ENCODE results near the gene ANKS3.

DNA sequence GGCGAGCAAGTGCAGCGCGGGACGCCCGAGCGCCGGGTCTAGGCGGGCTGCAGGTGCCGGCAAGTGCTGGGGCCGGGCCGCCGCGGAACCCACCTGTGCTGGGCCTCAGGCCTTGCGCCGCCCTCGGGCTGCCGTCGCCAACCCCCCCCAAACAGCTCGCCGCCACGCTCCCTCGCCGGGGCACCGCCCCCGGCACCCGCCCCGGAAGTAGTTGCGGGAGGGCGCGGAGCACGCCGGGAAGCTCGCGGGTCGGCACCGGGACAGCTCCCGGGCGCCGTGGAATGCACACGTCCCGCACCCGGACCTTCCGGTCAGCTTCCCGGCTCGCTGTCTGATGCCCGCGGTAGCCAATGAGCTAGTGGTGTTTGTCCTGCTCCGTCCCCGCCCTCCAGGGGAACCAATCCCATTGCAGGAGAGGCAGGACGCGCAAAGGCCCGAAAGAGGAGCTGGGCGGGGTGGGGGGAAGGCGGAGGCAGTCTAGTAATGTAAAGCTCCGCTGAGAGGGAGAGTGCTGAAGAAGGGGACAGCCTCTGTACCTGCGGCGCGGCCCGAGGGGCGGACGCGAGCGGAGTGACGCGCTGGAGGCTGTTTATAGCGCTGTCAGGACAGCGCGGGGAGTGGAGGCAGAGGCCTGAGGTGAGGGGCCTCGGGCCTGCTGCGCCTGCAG is at the start of gene ANKS3, which contains the start of gene DNAAF8:
- peak; percentile 48; the same call in 1 of the 2 replicates for TF ChIP-seq YY1 (IDR thresholded peaks at IDR 0.05; ENCODE audit: low read depth, low read length)
- no peak for TF ChIP-seq CREM (IDR thresholded peaks at IDR 0.05; ENCODE audit: low read depth)
- TF ChIP-seq EGR1 (IDR thresholded peaks at IDR 0.05; ENCODE audit: borderline replicate concordance in 1 of 2, low read depth in 2 of 2, low read length in 2 of 2): no peak
- TF ChIP-seq POLR2A (IDR thresholded peaks at IDR 0.05; ENCODE audit: low read depth, low read length): peak; percentile 85
- TF ChIP-seq POLR2AphosphoS5 (IDR thresholded peaks at IDR 0.05; ENCODE audit: low read length): peak; percentile 55; the same call in 1 of the 2 replicates
- TF ChIP-seq FOXK2 (IDR thresholded peaks at IDR 0.05): no peak
